ENCODE measurements around the gene DIO3.

The DIO3 gene

GRCh38 chr14:101539880-101540279, 21.4 kb upstream of the DIO3 start:
- ATAC-seq = no peak
- no peak for TF ChIP-seq CREB5 (CRISPR knock-in tag; IDR thresholded peaks at IDR 0.05; ENCODE audit: low read depth)
- no peak for TF ChIP-seq RARB (CRISPR knock-in tag; IDR thresholded peaks at IDR 0.05)
- no peak for TF ChIP-seq ZNF70 (CRISPR knock-in tag; IDR thresholded peaks at IDR 0.05)
- TF ChIP-seq ZNF565 (CRISPR knock-in tag; conservative IDR thresholded peaks at IDR 0.05; ENCODE audit: low read depth) = no peak
- TF ChIP-seq OSR1 (CRISPR knock-in tag; IDR thresholded peaks at IDR 0.05) = no peak
- TF ChIP-seq CSRNP3 (CRISPR knock-in tag; IDR thresholded peaks at IDR 0.05) = no peak
- TF ChIP-seq SNAI2 (CRISPR knock-in tag; IDR thresholded peaks at IDR 0.05) = no peak
- TF ChIP-seq ZFP3 (CRISPR knock-in tag; IDR thresholded peaks at IDR 0.05) = no peak
- TF ChIP-seq ZFP30 (CRISPR knock-in tag; IDR thresholded peaks at IDR 0.05) = no peak
- TF ChIP-seq PATZ1 (CRISPR knock-in tag; IDR thresholded peaks at IDR 0.05; ENCODE audit: borderline replicate concordance) = no peak
- no peak for TF ChIP-seq GLIS3 (CRISPR knock-in tag; IDR thresholded peaks at IDR 0.05)
- TF ChIP-seq ARNTL (CRISPR knock-in tag; IDR thresholded peaks at IDR 0.05; ENCODE audit: borderline replicate concordance, low read depth) = no peak
- TF ChIP-seq ZC3H10 (CRISPR knock-in tag; IDR thresholded peaks at IDR 0.05) = no peak
- TF ChIP-seq ESRRG (CRISPR knock-in tag; IDR thresholded peaks at IDR 0.05) = no peak
- no peak for TF ChIP-seq BACH2 (CRISPR knock-in tag; IDR thresholded peaks at IDR 0.05; ENCODE audit: borderline replicate concordance)
- no peak for TF ChIP-seq POU6F1 (CRISPR knock-in tag; IDR thresholded peaks at IDR 0.05; ENCODE audit: borderline replicate concordance, low read depth)
- no peak for TF ChIP-seq TOX (CRISPR knock-in tag; IDR thresholded peaks at IDR 0.05; ENCODE audit: borderline replicate concordance)
- TF ChIP-seq ZNF8 (CRISPR knock-in tag; IDR thresholded peaks at IDR 0.05) = no peak

GRCh38 chr14:101540481-101541462, 20.5 kb upstream of the DIO3 start:
- no peak for ATAC-seq
- TF ChIP-seq ZNF70 (CRISPR knock-in tag; IDR thresholded peaks at IDR 0.05) = no peak
- TF ChIP-seq ZFP30 (CRISPR knock-in tag; IDR thresholded peaks at IDR 0.05) = no peak

GRCh38 chr14:101542391-101542790, 18.9 kb upstream of the DIO3 start:
- ATAC-seq = no peak
- no peak for TF ChIP-seq ZNF70 (CRISPR knock-in tag; IDR thresholded peaks at IDR 0.05)
- no peak for TF ChIP-seq PPARA (CRISPR knock-in tag; IDR thresholded peaks at IDR 0.05; ENCODE audit: borderline replicate concordance)
- no peak for TF ChIP-seq CSDC2 (CRISPR knock-in tag; IDR thresholded peaks at IDR 0.05)
- TF ChIP-seq PATZ1 (CRISPR knock-in tag; IDR thresholded peaks at IDR 0.05; ENCODE audit: borderline replicate concordance) = no peak
- TF ChIP-seq OSR1 (CRISPR knock-in tag; IDR thresholded peaks at IDR 0.05) = no peak
- TF ChIP-seq TSHZ2 (CRISPR knock-in tag; IDR thresholded peaks at IDR 0.05) = no peak
- TF ChIP-seq CREB5 (CRISPR knock-in tag; IDR thresholded peaks at IDR 0.05; ENCODE audit: low read depth) = no peak
- TF ChIP-seq CSRNP3 (CRISPR knock-in tag; IDR thresholded peaks at IDR 0.05) = no peak
- no peak for TF ChIP-seq ZFP3 (CRISPR knock-in tag; IDR thresholded peaks at IDR 0.05)
- no peak for TF ChIP-seq GLIS3 (CRISPR knock-in tag; IDR thresholded peaks at IDR 0.05)
- TF ChIP-seq BACH2 (CRISPR knock-in tag; IDR thresholded peaks at IDR 0.05; ENCODE audit: borderline replicate concordance) = no peak
- TF ChIP-seq ESRRG (CRISPR knock-in tag; IDR thresholded peaks at IDR 0.05) = no peak
- TF ChIP-seq SNAI2 (CRISPR knock-in tag; IDR thresholded peaks at IDR 0.05) = no peak
- TF ChIP-seq ZNF565 (CRISPR knock-in tag; conservative IDR thresholded peaks at IDR 0.05; ENCODE audit: low read depth) = no peak
- TF ChIP-seq ZC3H10 (CRISPR knock-in tag; IDR thresholded peaks at IDR 0.05) = no peak

Measured in SK-N-SH treated with all-trans-retinoic acid at 6 μM for 48 hours (cell line).